Mammary epithelial cell (primary cell): Measurements from ENCODE around the gene ACOX1.

ENCODE experiments used
- CTCF ChIP-seq, 2 donors: IDR thresholded peaks in 1 of 2; conservative IDR thresholded peaks in 1 of 2; 2 replicates each; pipeline ENCODE4 v1.5.1; 2011 to 2012; ENCODE audit warnings: inconsistent platforms in 2 of 2, low read length in 2 of 2, mild to moderate bottlenecking in 2 of 2, control low read depth in 1 of 2, low read depth in 1 of 2; ENCODE audit not compliant: insufficient read depth in 1 of 2; ENCODE audit errors: extremely low read depth in 1 of 2
- EZH2 ChIP-seq: IDR thresholded peaks from 2 replicates; pipeline ENCODE4 v1.6.1; 2012; ENCODE audit warnings: low read length, inconsistent platforms, borderline replicate concordance

GRCh38 chr17:75906143-75906884 is 72.7 kb downstream of the ACOX1 start:
- no peak for TF ChIP-seq CTCF (conservative IDR thresholded peaks at IDR 0.05 in 1 of 2, IDR thresholded peaks at IDR 0.05 in 1 of 2; ENCODE audit: extremely low read depth in 1 of 2, insufficient read depth in 1 of 2, low read depth in 1 of 2, low read length in 2 of 2)
- TF ChIP-seq EZH2, result no peak
